Measurements from ENCODE around the gene IGSF21.

IGSF21 gene

GRCh38 chr1:18200136-18200717 lies 92.6 kb downstream of the IGSF21 start:
- no peak for TF ChIP-seq TCF12 (IDR thresholded peaks at IDR 0.05; ENCODE audit: low read depth)
- peak; percentile 9; the same call in 1 of the 2 replicates for TF ChIP-seq RAD21 (IDR thresholded peaks at IDR 0.05; ENCODE audit: low read depth)

- TF ChIP-seq TAF1 (IDR thresholded peaks at IDR 0.05; ENCODE audit: low read depth) = no peak
- TF ChIP-seq CREB1 (IDR thresholded peaks at IDR 0.05; ENCODE audit: low read depth) = no peak
- TF ChIP-seq EP300 (IDR thresholded peaks at IDR 0.05; ENCODE audit: borderline replicate concordance) = no peak
- no peak for TF ChIP-seq TCF12 (IDR thresholded peaks at IDR 0.05; ENCODE audit: low read depth)
- no peak for TF ChIP-seq USF1 (IDR thresholded peaks at IDR 0.05)
- no peak for TF ChIP-seq CEBPB (IDR thresholded peaks at IDR 0.05)
- no peak for TF ChIP-seq ZBTB7A (IDR thresholded peaks at IDR 0.05; ENCODE audit: low read depth)
- TF ChIP-seq RAD21 (IDR thresholded peaks at IDR 0.05; ENCODE audit: low read depth) = no peak
- TF ChIP-seq TEAD4 (IDR thresholded peaks at IDR 0.05) = no peak
- no peak for TF ChIP-seq YY1 (IDR thresholded peaks at IDR 0.05; ENCODE audit: low read depth)
- no peak for TF ChIP-seq FOXM1 (IDR thresholded peaks at IDR 0.05; ENCODE audit: borderline replicate concordance, low read depth)
- no peak for TF ChIP-seq NFIC (IDR thresholded peaks at IDR 0.05)
Measured at GRCh38 chr1:18200918-18201317, 93.3 kb downstream of the IGSF21 start.

- TF ChIP-seq YY1 (IDR thresholded peaks at IDR 0.05; ENCODE audit: low read depth) (no peak), USF1 (IDR thresholded peaks at IDR 0.05) (no peak), NFIC (IDR thresholded peaks at IDR 0.05) (no peak), MAX (IDR thresholded peaks at IDR 0.05) (no peak), FOXM1 (IDR thresholded peaks at IDR 0.05; ENCODE audit: borderline replicate concordance, low read depth) (no peak), REST (IDR thresholded peaks at IDR 0.05; ENCODE audit: low read depth) (no peak), ZBTB7A (IDR thresholded peaks at IDR 0.05; ENCODE audit: low read depth) (no peak), CREB1 (IDR thresholded peaks at IDR 0.05; ENCODE audit: low read depth) (no peak)
Measured at GRCh38 chr1:18201997-18202719, 94.6 kb downstream of the IGSF21 start.

- TF ChIP-seq TCF12 (IDR thresholded peaks at IDR 0.05; ENCODE audit: low read depth) (no peak), USF1 (IDR thresholded peaks at IDR 0.05) (no peak), ZBTB7A (IDR thresholded peaks at IDR 0.05; ENCODE audit: low read depth) (no peak), EP300 (IDR thresholded peaks at IDR 0.05; ENCODE audit: borderline replicate concordance) (no peak), NFIC (IDR thresholded peaks at IDR 0.05) (no peak), EGR1 (IDR thresholded peaks at IDR 0.05) (no peak), CEBPB (IDR thresholded peaks at IDR 0.05) (no peak), YY1 (IDR thresholded peaks at IDR 0.05; ENCODE audit: low read depth) (no peak), FOXM1 (IDR thresholded peaks at IDR 0.05; ENCODE audit: borderline replicate concordance, low read depth) (no peak), CREB1 (IDR thresholded peaks at IDR 0.05; ENCODE audit: low read depth) (no peak), TEAD4 (IDR thresholded peaks at IDR 0.05) (no peak), TAF1 (IDR thresholded peaks at IDR 0.05; ENCODE audit: low read depth) (no peak), REST (IDR thresholded peaks at IDR 0.05; ENCODE audit: low read depth) (no peak), RAD21 (IDR thresholded peaks at IDR 0.05; ENCODE audit: low read depth) (no peak)
Measured at GRCh38 chr1:18203645-18204044, 96.0 kb downstream of the IGSF21 start.

- TF ChIP-seq NFIC (IDR thresholded peaks at IDR 0.05) (no peak), CEBPB (IDR thresholded peaks at IDR 0.05) (no peak), YY1 (IDR thresholded peaks at IDR 0.05; ENCODE audit: low read depth) (no peak), TEAD4 (IDR thresholded peaks at IDR 0.05) (no peak), REST (IDR thresholded peaks at IDR 0.05; ENCODE audit: low read depth) (no peak)
Measured at GRCh38 chr1:18204575-18204974, 97.0 kb downstream of the IGSF21 start.

Measured in Ishikawa (cell line).